D341Med (cell line): ENCODE data around the gene FICD.

Experiments used
- DNase-seq: peaks from one replicate; pipeline ENCODE4 v3.0.0; 2012; ENCODE audit warnings: low spot score

The FICD gene

DNA sequence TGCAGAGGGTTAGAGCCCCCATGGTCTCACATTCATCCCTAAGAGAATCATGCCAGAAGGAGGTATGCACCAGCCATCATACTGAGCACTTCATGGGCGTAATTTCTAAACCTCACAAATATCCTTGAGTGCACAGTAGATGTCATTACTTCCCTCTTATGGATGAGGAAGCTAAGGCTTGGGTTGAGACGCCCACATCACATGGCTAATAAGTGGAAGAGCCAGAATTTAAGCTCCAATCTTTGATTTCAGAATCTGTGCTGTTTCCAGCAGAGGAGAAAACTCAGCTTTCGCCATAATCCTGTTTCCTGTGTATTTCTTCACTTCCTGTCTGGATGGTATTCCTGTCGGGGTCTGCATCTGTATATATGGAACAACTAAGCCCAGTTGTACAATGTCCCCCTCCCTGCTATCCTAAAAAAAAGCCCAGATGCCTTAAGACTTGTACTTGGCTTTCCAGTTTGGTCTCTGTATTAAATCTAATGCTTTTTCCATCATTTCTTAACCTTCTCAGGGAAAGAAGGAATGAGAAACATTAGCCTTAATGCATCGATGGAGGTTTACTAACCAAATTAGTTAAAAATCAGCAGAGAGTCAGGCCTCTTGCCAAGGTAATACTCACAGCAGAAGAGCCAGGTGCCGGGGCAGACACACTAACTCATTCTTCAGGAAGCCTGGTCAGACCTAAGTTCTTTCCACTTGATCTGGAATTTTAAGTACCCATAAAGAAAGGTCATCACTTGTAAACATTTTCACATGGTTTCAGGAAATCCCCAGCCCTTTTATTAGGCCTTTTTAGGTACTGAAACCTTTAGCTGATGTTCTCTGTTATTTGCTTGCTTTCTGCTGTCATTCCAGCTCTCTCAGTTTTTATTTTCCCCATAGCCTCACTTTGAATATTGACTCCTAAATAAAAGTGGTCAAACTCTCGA, 52.6 kb downstream of the FICD start:
- DNase-seq, result no peak

DNA sequence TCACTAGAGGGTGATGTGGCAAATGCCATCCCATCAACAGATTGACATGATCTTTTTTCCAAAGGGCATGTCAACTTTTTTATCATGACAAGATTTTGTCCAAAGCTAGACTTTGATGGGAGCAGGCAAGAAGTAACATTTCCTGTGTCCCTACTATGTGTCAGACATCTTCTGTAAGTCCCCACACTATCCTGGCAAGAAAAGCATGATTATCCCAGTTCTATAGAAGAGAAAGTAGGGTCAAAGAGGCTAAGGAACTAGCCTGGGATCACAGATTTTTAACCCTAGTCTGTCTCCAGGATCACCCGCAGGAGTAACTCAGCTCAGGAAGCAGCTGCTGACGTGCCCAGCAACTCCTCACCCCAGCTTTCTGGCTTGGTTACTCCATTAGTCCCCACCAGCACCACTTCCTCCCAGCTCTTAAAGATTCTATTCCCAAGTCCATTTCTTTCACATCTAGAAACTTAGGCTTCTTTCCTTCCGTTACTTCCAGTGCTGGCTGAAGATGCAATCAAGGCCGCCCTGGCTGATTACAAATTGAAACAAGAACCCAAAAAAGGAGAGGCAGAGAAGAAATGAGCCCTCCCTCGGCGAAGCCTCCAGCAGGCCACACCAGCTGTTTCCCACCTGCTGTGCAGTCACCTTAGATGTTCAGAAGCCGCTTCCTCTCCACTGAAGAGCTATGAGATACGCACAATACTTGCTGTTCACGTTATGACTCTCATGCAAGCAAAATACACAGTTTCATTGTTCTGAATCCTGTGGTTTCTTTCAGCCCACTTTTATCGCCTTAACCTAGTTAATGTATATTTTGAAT, 53.5 kb downstream of the FICD start:
- no peak for DNase-seq
